NCI-H187 (cell line): ENCODE data around the gene ZNF213.
"Not testable (repeated sequence)": the region's sequence is repeated elsewhere in the genome, so short reads cannot be mapped to it uniquely, and the experiment has no call there.

Source experiments
- DNase-seq, 2 experiments: peaks; one replicate each; lab custom pipeline; 2025; lab: John Stamatoyannopoulos, UW

ZNF213 gene

GRCh38 chr16:3129137-3130131 lies 5.4 kb upstream of the ZNF213 start:
- DNase-seq = peak; percentile 59 to 79

GRCh38 chr16:3131755-3132377 lies 3.0 kb upstream of the ZNF213 start:
- DNase-seq = peak in 1 of 2 experiments; percentile 12

- DNase-seq = no peak
Observed at GRCh38 chr16:3133844-3134243, 985 bp upstream of the ZNF213 start.

GRCh38 chr16:3135126-3135715 lies 392 bp downstream of the ZNF213 start:
- DNase-seq = peak in 1 of 2 experiments; percentile 67

GRCh38 chr16:3137267-3137666 lies 2.4 kb downstream of the ZNF213 start:
- no peak for DNase-seq

GRCh38 chr16:3138342-3138741 lies 3.5 kb downstream of the ZNF213 start:
- DNase-seq = no peak

GRCh38 chr16:3138823-3139426 lies 4.1 kb downstream of the ZNF213 start:
- no peak for DNase-seq

GRCh38 chr16:3139561-3139960 lies 4.7 kb downstream of the ZNF213 start:
- DNase-seq = not testable (repeated sequence)

GRCh38 chr16:3140603-3141427 lies 6.0 kb downstream of the ZNF213 start:
- DNase-seq = no peak

- DNase-seq = no peak
Observed at GRCh38 chr16:3141781-3142311, 7.0 kb downstream of the ZNF213 start.

- no peak for DNase-seq
Observed at GRCh38 chr16:3142327-3142726, 7.5 kb downstream of the ZNF213 start.

GRCh38 chr16:3142770-3143169 lies 7.9 kb downstream of the ZNF213 start:
- DNase-seq = no peak

- DNase-seq = no peak
Observed at GRCh38 chr16:3143189-3143588, 8.4 kb downstream of the ZNF213 start.

GRCh38 chr16:3143598-3144320 lies 8.9 kb downstream of the ZNF213 start:
- DNase-seq = no peak

GRCh38 chr16:3144321-3144983 lies 9.6 kb downstream of the ZNF213 start:
- DNase-seq = no peak

GRCh38 chr16:3145151-3145550 lies 10.3 kb downstream of the ZNF213 start:
- no peak for DNase-seq

GRCh38 chr16:3145660-3146059 lies 10.8 kb downstream of the ZNF213 start:
- no peak for DNase-seq

GRCh38 chr16:3147046-3147756 lies 12.4 kb downstream of the ZNF213 start:
- DNase-seq = no peak

- no peak for DNase-seq
Observed at GRCh38 chr16:3147757-3148104, 12.9 kb downstream of the ZNF213 start.
